Spleen (tissue), 11 donors: ENCODE measurements around the gene RGS7BP. TPM values are rescaled to one million over a fixed set of nuclear protein-coding genes. Genes with fewer than 3 reads are reported as not detected.
A peak's percentile ranks its signal among the peaks of the same experiment; 100 is the strongest.

ENCODE experiments used
- DNase-seq: peaks from one replicate; pipeline ENCODE4 v3.0.0-alpha.2; 2020
- H3K27ac ChIP-seq, 8 donors: fragments of 200-600 bp; sonication (generic) in 7 of 8; 1 replicate in 4 of 8; 2 replicates in 4 of 8; pipeline versions ENCODE4 v1.5.0 to v1.8.0; 2016 to 2021; ENCODE audit warnings: inconsistent platforms in 4 of 8, mild to moderate bottlenecking in 4 of 8, moderate library complexity in 1 of 8
- H3K27me3 ChIP-seq, 7 donors: fragments of 200-600 bp; sonication (generic) in 6 of 7; replicated peaks in 1 of 7; 1 replicate in 4 of 7; 2 replicates in 3 of 7; pipeline versions ENCODE4 v1.5.0 to v1.8.0; 2016 to 2021; ENCODE audit warnings: inconsistent platforms in 3 of 7, mild to moderate bottlenecking in 1 of 7
- H3K36me3 ChIP-seq, 6 donors: fragments of 200-600 bp; sonication (generic) in 5 of 6; 1 replicate in 4 of 6; 2 replicates in 2 of 6; pipeline versions ENCODE4 v1.5.0 to v1.8.0; 2016 to 2021; ENCODE audit warnings: inconsistent platforms in 2 of 6
- H3K4me1 ChIP-seq, 6 donors: fragments of 200-600 bp; sonication (generic) in 5 of 6; 1 replicate in 3 of 6; 2 replicates in 3 of 6; pipeline versions ENCODE4 v1.5.0 to v1.8.0; 2016 to 2021; ENCODE audit warnings: inconsistent platforms in 3 of 6
- H3K4me3 ChIP-seq, 8 donors: fragments of 200-600 bp; sonication (generic) in 7 of 8; 1 replicate in 4 of 8; 2 replicates in 4 of 8; pipeline versions ENCODE4 v1.5.0 to v1.8.0; 2016 to 2021; ENCODE audit warnings: inconsistent platforms in 4 of 8, mild to moderate bottlenecking in 4 of 8, moderate library complexity in 2 of 8
- H3K9me3 ChIP-seq, 8 donors: fragments of 200-600 bp; sonication (generic) in 7 of 8; 1 replicate in 4 of 8; 2 replicates in 4 of 8; pipeline versions ENCODE4 v1.5.0 to v1.8.0; 2016 to 2021; ENCODE audit warnings: inconsistent platforms in 4 of 8
- CTCF ChIP-seq, 11 experiments: fragments of 200-600 bp in 7 of 11; fragments of 450-650 bp in 4 of 11; sonication (generic) in 4 of 11; IDR thresholded peaks in 8 of 11; conservative IDR thresholded peaks in 3 of 11; 1 replicate in 7 of 11; 2 replicates in 4 of 11; pipeline versions ENCODE4 v1.4.0 to v1.8.0; 2016 to 2021; ENCODE audit warnings: antibody characterized with exemption in 11 of 11, inconsistent platforms in 4 of 11, mild to moderate bottlenecking in 1 of 11
- POLR2A ChIP-seq, 3 donors: fragments of 450-650 bp; IDR thresholded peaks; one replicate each; pipeline ENCODE4 v1.5.1; 2017; ENCODE audit warnings: antibody characterized with exemption in 3 of 3, mild to moderate bottlenecking in 1 of 3
- POLR2AphosphoS5 ChIP-seq, 3 donors: sonication (generic); formaldehyde crosslinking; IDR thresholded peaks; one replicate each; pipeline ENCODE4 v1.5.1; 2017; ENCODE audit warnings: antibody characterized with exemption in 3 of 3
- WGBS, 5 donors: extraction: QIAGEN DNeasy Blood & Tissue Kit in 3 of 5; methylation state at CpG; one replicate each; pipeline versions ENCODE4 v1.1.5 to v1.1.7; 2013 to 2018; 5-methylcytosine and 5-hydroxymethylcytosine counted together
- intact Hi-C: fragments of 100-400 bp; cut with DNase I; formaldehyde crosslinking; loops from one replicate; pipeline ENCODE4 v1.15.0; 2023; ENCODE audit warnings: low total_unique reads
- polyA plus RNA-seq, 3 donors: library from polyadenylated mRNA; stranded (reverse); fragments of 200-250 nt; gene quantifications; one replicate each; pipeline ENCODE4 v1.2.1, GENCODE V29; 2013
- total RNA-seq, 7 donors: library from RNA; depleted of rRNA in 3 of 7; stranded (reverse); fragments of >200 nt in 3 of 7; fragmentation: NEBNext Ultra II Directional in 4 of 7; extraction: Animal tissue kit (Norgen Biotek cat#: 25700) in 4 of 7; gene quantifications; one replicate each; pipeline versions ENCODE4 v1.1.0 to v1.2.1, GENCODE V29; 2016 to 2021
- donor health status: healthy with polysubstance abuse.
- donor health status: DM: no; HTN: no; CAD: no; lungs with moderate emphysema.
- donor health status: DM: no; HTN: no; CAD: no.
- donor health status: Bipolar disorder and iron deficiency.
- donor health status: healthy.
- donor health status: DM: no; HTN: no; CAD: no.
- donor health status: DM: yes; HTN: yes; CAD: no.

RGS7BP gene
- total and polyA plus RNA-seq, 10 donors, result 0.11 to 3.7 (median 0.73) TPM

GRCh38 chr5:64486163-64486562 lies 19.7 kb upstream of the RGS7BP start:
- H3K4me1 ChIP-seq, result no peaks in the 10 kb centered on the region
- 70 to 85% (median 79%) methylated on average over 2 of the region's 2 CpGs for WGBS, 5 donors
- TF ChIP-seq POLR2AphosphoS5 (IDR thresholded peaks at IDR 0.05) (no peak), POLR2A (IDR thresholded peaks at IDR 0.05) (no peak), CTCF (IDR thresholded peaks at IDR 0.05 in 8 of 11, conservative IDR thresholded peaks at IDR 0.05 in 3 of 11) (no peak)
- DNase-seq, result no peak
- H3K27ac ChIP-seq, result no peak overlapping the region
- no peaks in the 10 kb centered on the region for H3K36me3 ChIP-seq
- intact Hi-C loops, result no loop called here
- peaks cover 0 to 6% (median 0%) of the 10 kb centered on the region in 7 donors for H3K27me3 ChIP-seq
- no peak overlapping the region for H3K4me3 ChIP-seq
- H3K9me3 ChIP-seq, result peaks cover 0 to 42% (median 11%) of the 10 kb centered on the region in 8 donors

GRCh38 chr5:64487283-64487682 lies 18.5 kb upstream of the RGS7BP start:
- H3K4me1 ChIP-seq, result no peaks in the 10 kb centered on the region
- peaks cover 0 to 6% (median 0%) of the 10 kb centered on the region in 7 donors for H3K27me3 ChIP-seq
- H3K9me3 ChIP-seq, result peaks cover 0 to 42% (median 11%) of the 10 kb centered on the region in 8 donors
- DNase-seq, result no peak
- no peak overlapping the region for H3K27ac ChIP-seq
- TF ChIP-seq POLR2A (IDR thresholded peaks at IDR 0.05) (no peak), CTCF (IDR thresholded peaks at IDR 0.05 in 8 of 11, conservative IDR thresholded peaks at IDR 0.05 in 3 of 11) (no peak), POLR2AphosphoS5 (IDR thresholded peaks at IDR 0.05) (no peak)
- intact Hi-C loops, result no loop called here
- no peak overlapping the region for H3K4me3 ChIP-seq
- H3K36me3 ChIP-seq, result no peaks in the 10 kb centered on the region

GRCh38 chr5:64489857-64490256 lies 16.0 kb upstream of the RGS7BP start:
- H3K9me3 ChIP-seq, result peaks cover 0 to 26% (median 3%) of the 10 kb centered on the region in 8 donors
- no peaks in the 10 kb centered on the region for H3K36me3 ChIP-seq
- peak; percentile 58 for DNase-seq
- 44 to 65% (median 46%) methylated on average over 4 to 5 of the region's 5 CpGs for WGBS, 5 donors
- H3K27me3 ChIP-seq, result peaks cover 0 to 6% (median 0%) of the 10 kb centered on the region in 7 donors
- intact Hi-C loops, result no loop called here
- H3K4me1 ChIP-seq, result no peaks in the 10 kb centered on the region
- H3K4me3 ChIP-seq, result no peak overlapping the region
- TF ChIP-seq POLR2AphosphoS5 (IDR thresholded peaks at IDR 0.05) (no peak), POLR2A (IDR thresholded peaks at IDR 0.05) (no peak), CTCF (IDR thresholded peaks at IDR 0.05 in 8 of 11, conservative IDR thresholded peaks at IDR 0.05 in 3 of 11) (no peak)
- H3K27ac ChIP-seq, result no peak overlapping the region

- Histone ChIP-seq H3K36me3 (no peaks in the 10 kb centered on the region), H3K27ac (no peak overlapping the region), H3K27me3 (peaks cover 0 to 3% (median 0%) of the 10 kb centered on the region in 7 donors), H3K4me3 (no peak overlapping the region), H3K4me1 (no peaks in the 10 kb centered on the region), H3K9me3 (no peaks in the 10 kb centered on the region)
- intact Hi-C loops, result no loop called here
- TF ChIP-seq POLR2AphosphoS5 (IDR thresholded peaks at IDR 0.05) (no peak), CTCF (IDR thresholded peaks at IDR 0.05 in 8 of 11, conservative IDR thresholded peaks at IDR 0.05 in 3 of 11) (no peak), POLR2A (IDR thresholded peaks at IDR 0.05) (no peak)
- 55 to 66% (median 61%) methylated on average over 2 of the region's 2 CpGs for WGBS, 5 donors
- DNase-seq, result no peak
These were observed 8.4 kb upstream of the RGS7BP start for GRCh38 chr5:64497386-64497785.
